ENCODE data around the gene PTPRD.

Gene PTPRD

GRCh38 chr9:8534828-8535227 is 2078.0 kb downstream of the PTPRD start:
- no peak for DNase-seq

DNA sequence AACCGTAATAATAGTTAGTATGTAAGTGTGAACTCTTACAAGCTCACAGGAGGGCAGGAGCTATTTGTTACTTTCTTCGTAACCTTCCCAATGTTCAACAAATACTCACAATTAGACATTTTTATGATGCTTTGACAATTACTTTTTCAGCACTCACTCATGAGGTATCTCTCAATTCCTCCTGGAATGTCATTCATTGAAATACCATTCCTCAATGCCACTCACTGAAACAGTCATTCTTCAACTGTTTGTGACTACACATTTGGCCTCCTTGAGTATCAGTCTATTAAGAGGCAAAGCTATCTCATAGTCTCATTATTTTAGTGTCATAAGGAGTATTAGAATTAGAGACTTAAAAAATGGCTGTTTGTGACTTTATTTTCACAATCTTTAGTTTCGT is 2079.1 kb downstream of the PTPRD start:
- no peak for DNase-seq

DNA sequence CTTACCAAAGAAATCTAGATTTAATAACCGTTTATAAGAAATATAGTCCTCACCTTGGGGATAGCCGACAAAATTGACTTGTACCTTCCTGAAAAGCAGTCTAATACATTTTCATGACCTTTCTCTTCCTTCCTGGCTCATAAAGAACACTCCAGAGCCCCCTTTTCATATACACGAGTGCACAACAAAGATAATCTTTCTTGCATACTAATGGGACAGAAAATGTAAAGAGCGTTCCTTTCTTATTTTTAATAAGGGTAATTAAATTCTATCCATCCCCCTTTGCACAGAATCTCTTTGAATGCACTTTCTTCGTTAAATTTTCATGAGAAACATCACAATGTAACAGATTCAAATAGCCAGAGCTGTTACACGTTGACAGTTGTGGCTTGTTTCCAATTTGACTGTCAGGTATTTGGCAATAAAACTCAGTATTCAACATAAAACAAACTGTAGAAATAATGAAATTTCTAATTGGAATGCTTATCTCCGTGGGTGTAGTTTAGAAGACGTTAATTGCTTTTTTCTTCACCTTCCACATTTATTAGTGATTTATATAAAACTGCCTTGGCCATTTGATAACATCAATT is 2080.9 kb downstream of the PTPRD start:
- no peak for DNase-seq

GRCh38 chr9:8521112-8521511 is 2091.7 kb downstream of the PTPRD start:
- DNase-seq, result no peak

DNA sequence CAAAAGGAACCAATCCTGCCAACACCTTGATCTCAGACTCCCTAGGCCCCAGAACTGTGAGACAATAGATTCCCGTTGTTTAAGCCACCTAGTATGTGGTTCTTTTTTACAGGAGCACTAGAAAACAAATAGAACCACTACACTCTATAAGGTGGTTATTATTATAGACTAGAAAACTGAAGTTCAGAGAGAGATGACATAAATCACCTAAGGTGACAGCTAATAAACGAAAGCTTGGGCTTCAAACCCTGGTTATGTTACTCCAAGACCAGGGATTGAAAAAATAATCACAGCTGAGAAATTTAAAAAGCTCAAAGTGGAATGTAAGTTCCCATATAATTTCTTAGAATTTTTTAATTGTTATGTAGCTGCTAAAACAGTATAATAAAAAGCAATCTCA is 2097.1 kb downstream of the PTPRD start:
- no peak for DNase-seq

DNA sequence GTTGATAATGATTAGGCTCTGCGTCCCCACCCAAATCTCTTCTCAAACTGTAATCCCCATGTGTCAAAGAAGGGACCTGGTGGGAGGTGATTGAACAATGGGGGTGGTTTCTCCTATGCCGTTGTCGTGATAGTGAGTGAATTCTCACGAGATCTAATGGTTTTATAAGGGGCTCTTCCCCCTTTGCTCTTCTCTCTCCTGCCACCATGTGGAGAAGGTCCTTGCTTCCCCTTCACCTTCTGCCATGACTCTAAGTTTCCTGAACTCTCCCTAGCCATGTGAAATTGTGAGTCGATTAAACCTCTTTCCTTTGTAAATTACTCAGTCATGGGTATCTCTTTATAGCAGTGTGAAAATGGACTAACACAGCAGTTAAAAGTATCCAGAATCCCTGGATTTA is 2098.0 kb downstream of the PTPRD start:
- no peak for DNase-seq

DNA sequence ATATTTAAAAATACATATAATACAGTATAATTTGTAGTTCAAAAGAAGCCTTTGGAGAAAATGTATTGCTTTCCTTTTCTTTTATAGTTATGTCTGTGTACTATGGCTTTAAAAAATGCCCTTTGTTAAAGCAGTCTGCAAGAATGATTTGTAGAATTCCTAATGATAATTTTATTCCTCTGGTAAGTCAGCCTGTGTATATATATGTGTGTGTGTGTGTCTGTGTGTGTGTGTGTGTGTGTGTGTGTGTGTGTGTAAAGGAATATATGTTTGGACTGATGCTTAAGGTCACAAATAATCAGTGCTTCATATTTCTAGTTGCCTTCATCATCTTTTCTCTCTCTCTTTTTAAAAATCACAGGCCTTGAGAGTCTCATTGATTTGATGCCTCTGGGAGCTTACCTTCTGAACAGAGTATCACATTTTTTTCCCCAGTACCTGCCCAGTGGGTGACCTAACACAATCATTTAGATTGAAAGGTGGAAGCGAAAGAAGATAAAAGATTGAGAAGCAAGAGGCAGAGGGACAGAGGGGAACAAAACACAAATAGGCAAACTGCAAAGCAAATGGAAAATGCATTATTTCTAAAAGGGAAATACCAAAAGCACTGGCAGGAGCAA is 2104.0 kb downstream of the PTPRD start:
- DNase-seq, result no peak

GRCh38 chr9:8494571-8494970 is 2118.2 kb downstream of the PTPRD start:
- DNase-seq, result no peak

DNA sequence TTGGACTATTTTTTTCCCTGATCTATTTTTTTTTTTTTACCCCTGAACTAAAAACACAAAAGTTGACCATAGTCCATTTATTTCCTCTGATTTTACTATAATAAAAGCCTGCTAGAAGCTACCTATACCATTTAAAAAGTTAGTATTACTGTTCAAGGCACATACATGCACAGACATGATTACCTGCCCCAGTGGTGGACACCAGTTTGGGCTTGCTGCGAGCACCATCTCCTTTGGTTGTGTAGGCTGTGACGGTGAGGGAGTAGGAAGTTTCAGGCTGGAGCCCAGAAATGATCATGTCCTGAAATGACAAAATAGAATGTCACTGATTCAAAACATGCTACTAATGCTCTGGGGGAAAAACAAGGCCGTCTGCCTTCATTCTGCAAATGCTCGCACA is 2120.1 kb downstream of the PTPRD start:
- DNase-seq, result no peak

DNA sequence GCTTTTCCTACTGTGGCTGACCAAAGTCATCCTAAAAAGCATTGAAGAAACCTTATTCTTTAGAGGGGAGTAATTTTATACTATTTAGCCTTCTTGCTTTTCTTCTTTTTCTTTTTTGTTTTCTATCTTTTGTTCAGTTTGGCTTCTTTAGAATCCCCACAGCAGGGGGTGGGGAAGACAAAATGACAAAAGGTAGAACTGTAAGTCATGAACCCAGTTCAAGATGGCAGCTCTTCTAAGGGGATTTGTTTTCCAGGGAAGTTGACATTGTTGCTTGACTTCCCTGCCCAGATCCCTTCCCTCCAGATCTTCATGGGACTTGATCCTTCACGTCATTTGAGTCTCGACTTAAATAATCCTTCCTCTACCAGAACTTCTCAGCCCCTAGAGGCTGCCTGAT is 2120.8 kb downstream of the PTPRD start:
- no peak for DNase-seq

DNA sequence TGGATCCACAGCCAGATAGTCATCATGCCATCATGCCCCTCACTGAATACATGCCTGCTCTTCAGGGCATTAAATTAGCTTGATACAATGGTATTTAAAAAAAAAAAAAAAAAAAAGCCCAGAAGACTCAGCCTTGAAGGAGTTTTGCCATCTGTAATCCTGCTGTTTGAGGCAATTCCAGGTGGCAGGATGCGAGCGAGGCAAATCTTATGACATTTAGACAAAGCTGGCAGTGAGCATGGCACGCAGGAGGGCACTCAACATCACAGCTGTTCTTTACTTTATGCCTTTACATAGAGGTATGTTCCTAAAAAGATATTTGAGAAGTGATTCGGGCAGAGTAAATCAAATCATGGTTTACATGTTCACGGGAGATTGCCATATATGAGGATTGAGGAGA is 2121.2 kb downstream of the PTPRD start:
- no peak for DNase-seq

- no peak for DNase-seq
These were observed 2123.0 kb downstream of the PTPRD start for GRCh38 chr9:8489835-8490234.

GRCh38 chr9:8486095-8486494 is 2126.7 kb downstream of the PTPRD start:
- no peak for DNase-seq

DNA sequence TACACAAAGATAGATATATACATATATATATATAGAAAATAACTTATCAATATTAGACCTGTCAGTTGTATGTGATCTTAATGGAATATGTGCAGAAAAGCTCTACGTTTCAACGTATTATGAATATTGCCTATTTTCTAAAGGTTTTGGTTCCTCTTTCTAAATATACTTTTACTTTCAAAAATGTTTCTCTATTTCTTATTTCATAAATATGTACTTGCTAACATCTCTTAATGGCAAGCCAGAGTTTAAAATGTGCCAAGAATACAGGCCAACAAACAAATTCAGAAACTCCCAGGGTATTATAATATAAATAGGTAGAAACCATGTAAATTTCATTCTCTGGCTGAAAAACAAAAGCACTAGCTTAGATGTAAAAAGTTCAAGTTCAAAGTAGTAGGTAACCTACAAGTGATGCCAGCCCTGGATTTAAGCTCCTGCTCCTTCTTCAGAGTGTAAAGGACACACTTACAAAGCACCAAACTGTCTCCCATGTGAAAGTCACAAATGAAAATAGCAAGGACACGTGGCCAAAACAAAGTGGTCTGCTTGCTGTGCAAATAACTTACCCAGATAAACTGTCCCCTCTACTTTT is 2128.1 kb downstream of the PTPRD start:
- DNase-seq, result no peak

DNA sequence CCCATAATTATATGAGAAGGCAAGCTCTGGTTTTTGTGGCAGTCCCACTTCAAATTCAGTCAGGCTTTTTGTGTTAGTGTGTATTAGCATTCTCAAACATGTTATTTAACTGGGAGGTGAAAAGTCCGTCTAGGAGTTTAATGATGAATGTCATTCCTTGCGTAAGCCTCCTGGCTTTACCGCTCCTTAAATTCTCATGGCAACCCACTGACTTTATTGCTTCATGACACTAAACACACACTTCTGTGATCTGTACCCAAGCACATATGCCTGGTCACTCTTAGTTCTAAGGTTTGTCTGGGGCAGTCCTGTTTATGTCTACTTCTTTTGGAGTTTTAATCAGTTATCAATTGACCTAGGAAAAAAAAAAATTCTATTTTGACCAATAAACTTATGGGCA is 2135.4 kb downstream of the PTPRD start:
- no peak for DNase-seq

- DNase-seq, result no peak
These were observed 2137.9 kb downstream of the PTPRD start for GRCh38 chr9:8474937-8475336.

DNA sequence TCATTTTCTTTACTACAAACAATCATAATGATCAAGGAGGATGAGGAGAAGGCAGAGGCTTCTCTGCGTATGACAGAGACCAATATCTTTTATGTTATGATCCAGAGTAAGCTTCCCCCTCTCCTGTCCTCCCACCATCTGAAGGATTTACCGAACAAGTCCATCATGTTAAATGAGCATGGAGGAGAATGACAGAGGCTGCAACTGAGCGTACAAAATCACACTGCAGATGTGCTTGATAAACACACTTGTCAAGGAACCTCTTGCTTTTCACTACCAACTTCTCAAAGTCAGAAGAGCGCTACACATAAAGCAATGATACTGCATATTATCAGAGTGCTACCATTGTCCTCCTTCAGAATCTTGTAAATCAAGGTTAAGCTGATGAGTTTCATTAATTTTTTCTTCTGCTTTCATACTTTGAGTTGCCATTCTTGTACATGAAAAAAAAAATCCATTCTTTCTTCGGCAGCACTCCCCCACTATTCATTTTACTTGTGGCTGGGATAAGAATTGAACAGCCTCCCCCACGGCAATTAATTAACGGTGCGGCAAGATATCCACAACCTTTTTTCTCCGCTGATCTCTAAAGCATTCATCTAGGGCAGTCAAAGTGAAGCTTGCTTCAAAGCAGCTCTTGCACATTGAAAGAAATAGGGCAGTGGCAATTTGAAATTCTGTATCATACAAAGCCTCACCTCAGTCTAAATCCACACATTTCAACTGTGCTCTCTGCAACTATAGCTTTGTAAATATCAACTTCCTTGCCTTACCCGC is 2139.4 kb downstream of the PTPRD start:
- no peak for DNase-seq

- no peak for DNase-seq
These were observed 2144.7 kb downstream of the PTPRD start for GRCh38 chr9:8468045-8468637.

GRCh38 chr9:8457816-8458215 is 2155.0 kb downstream of the PTPRD start:
- DNase-seq, result no peak

- no peak for DNase-seq
These were observed 2155.7 kb downstream of the PTPRD start for GRCh38 chr9:8457055-8457454.

- DNase-seq, result no peak
These were observed 2156.5 kb downstream of the PTPRD start for GRCh38 chr9:8456344-8456743.

GRCh38 chr9:8450810-8451545 is 2161.8 kb downstream of the PTPRD start:
- no peak for DNase-seq

DNA sequence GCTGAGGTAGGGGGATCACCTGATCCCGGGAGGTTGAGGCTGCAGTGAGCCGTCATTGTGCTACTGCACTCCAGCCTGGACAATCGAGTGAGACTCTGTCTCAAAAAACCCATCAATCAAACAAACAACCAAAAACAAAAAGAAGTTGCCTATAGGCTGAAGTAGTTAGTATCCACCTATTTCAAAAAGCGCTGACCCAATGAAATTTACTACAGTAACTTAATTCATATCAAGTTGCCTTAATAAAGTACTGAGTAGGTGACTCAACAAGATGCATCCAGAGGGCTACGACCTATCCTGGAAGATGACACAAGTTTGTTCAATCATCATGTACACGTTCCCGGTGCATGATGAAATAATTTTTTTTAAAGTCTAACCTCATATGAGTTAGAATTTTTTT is 2164.6 kb downstream of the PTPRD start:
- DNase-seq, result no peak
